D721Med (cell line): Measurements from ENCODE around the gene MAN1A2.

Source experiments
- DNase-seq: peaks from one replicate; pipeline ENCODE4 v3.0.0; 2011; ENCODE audit warnings: low spot score; ENCODE audit not compliant: insufficient read length
- FAIRE-seq: peaks from 2 replicates; lab custom pipeline; 2011; peaks lifted over from hg19 to GRCh38; lab: Jason Lieb, UNC
- TF ChIP-seq, protein P1 (sequence below): IDR thresholded peaks from 2 replicates; pipeline ENCODE4 v1.5.1; 2012; ENCODE audit warnings: mild to moderate bottlenecking, control low read depth; ENCODE audit not compliant: insufficient read depth; ENCODE audit errors: missing control alignments

Gene MAN1A2

GRCh38 chr1:117527566-117528102 is 160.4 kb downstream of the MAN1A2 start:
- FAIRE-seq (no peak), DNase-seq (no peak)
- TF ChIP-seq, protein P1, sequence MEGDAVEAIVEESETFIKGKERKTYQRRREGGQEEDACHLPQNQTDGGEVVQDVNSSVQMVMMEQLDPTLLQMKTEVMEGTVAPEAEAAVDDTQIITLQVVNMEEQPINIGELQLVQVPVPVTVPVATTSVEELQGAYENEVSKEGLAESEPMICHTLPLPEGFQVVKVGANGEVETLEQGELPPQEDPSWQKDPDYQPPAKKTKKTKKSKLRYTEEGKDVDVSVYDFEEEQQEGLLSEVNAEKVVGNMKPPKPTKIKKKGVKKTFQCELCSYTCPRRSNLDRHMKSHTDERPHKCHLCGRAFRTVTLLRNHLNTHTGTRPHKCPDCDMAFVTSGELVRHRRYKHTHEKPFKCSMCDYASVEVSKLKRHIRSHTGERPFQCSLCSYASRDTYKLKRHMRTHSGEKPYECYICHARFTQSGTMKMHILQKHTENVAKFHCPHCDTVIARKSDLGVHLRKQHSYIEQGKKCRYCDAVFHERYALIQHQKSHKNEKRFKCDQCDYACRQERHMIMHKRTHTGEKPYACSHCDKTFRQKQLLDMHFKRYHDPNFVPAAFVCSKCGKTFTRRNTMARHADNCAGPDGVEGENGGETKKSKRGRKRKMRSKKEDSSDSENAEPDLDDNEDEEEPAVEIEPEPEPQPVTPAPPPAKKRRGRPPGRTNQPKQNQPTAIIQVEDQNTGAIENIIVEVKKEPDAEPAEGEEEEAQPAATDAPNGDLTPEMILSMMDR: no peak

DNA sequence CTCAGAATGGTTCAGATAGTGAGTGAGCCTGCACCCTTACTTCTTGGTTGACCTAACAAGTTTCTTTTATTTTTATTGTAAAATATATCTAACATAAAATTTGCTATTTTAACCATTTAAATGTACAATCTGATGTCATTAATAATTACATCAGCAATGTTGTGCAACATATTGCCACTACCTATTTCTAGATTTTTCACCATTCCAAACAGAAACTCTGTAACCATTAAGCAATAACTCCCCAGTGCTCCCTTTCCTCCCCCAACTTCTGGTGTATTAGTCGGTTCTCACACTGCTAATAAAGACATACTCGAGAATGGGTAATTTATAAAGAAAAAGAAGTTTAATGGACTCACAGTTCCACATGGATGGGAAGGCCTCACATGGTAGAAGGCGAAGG is 162.4 kb downstream of the MAN1A2 start:
- FAIRE-seq (no peak), DNase-seq (no peak)
- TF ChIP-seq, protein P1: no peak

- TF ChIP-seq, protein P1: no peak
- FAIRE-seq: no peak
Observed at GRCh38 chr1:117531222-117531621, 164.0 kb downstream of the MAN1A2 start.

DNA sequence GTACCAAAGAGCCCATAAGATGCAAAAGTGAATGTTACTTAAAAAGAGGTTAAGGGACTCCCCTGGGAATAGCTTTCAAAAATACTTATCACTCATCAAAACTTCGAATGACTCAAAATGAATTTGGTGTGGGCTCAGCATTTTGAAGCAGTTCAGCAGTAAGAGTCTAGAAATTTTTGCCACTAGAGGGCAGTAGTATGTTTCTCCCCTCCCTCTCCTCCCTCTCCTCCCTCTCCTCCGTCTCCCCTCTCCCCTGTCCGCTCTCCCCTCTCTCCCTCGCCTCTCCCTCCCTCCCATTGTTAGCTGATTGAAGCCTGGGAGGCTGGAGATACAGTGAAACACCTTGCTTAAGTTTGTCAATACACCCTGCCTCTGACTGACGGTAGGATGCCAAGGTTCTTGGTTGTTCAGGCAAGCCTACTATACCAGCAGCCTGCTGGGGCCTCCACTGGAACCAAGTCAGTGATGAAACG is 167.8 kb downstream of the MAN1A2 start:
- TF ChIP-seq, protein P1: peak; percentile 51
- no peak for FAIRE-seq
- DNase-seq: no peak

More at GRCh38 chr1:117531222-117531621, 164.0 kb downstream of the MAN1A2 start:
- no peak for DNase-seq

- TF ChIP-seq, protein P1: no peak
- DNase-seq (no peak), FAIRE-seq (no peak)
Observed at GRCh38 chr1:117535821-117536220, 168.6 kb downstream of the MAN1A2 start.

DNA sequence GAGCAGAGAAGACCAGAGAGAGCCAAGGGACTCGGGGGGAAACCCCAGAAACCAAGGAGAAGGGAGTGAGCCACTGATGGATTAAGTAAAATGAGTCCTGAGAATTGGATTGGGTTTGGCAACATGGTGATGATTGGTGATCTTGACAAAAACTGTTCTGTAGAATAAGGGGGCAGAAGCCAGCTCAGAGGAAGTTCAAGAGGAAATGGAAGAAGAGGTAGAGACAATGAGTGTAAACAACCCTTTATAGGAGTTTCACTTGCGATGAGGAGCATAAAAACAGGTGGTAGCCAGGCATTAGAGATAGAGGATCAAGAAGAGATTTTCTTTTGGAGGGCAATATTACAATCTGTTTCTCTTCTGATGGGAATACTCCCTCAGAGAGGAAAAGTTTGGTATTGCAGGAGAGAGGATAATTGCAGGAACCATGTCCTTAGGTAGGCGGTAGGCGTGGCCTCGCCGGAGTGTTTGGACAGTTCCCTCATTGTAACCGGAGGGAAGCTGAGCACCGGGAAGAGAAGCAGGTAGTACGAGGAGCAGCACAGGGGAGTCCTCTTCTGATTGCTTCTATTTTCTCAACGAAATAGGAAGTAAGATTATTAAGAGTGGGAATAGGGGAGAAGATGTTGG is 170.2 kb downstream of the MAN1A2 start:
- TF ChIP-seq, protein P1: no peak
- FAIRE-seq (no peak), DNase-seq (no peak)

DNA sequence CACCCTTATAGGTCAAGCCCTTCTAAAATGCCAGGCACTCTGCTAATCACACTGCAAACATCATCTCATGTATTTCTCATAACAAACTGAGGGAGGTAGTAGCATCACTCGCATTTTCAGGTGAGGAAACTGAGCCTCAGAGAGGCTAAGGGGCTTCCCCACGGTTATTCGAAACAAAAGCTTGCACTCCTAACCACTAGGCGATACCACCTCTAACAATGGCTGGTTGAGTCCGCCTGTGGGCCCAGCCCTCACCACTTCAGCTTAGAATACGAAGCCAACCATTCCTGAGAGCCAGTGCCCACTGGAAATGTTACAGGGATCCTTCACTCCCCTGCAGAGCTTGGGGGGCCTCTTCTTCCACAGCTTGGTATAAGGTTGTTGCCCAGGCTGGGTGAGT is 173.3 kb downstream of the MAN1A2 start:
- FAIRE-seq (no peak), DNase-seq (no peak)
- TF ChIP-seq, protein P1: no peak
